Activated naive CD4-positive, alpha-beta T cell (primary cell): Measurements from ENCODE around the gene COL19A1.
"Not testable (repeated sequence)": the region's sequence is repeated elsewhere in the genome, so short reads cannot be mapped to it uniquely, and the experiment has no call there.

Source experiments
- DNase-seq, 4 experiments: peaks; one replicate each; lab custom pipeline; 2025; lab: John Stamatoyannopoulos, UW

COL19A1 gene

DNA sequence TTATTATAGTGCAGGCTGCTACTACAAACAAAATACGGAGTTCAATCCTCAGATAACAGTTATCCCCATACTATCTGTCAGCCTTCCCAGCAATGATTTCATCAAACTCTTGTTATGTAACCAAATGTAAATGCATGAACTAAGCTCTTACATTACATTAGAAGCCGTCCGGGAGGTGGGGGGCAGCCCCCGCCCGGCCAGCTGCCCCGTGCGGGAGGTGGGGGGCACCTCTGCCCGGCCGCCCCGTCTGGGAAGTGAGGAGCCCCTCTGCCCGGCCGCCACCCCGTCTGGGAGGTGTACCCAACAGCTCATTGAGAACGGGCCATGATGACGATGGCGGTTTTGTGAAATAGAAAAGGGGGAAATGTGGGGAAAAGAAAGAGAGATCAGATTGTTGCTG lies 99.6 kb downstream of the COL19A1 start:
- not testable (repeated sequence) for DNase-seq

DNA sequence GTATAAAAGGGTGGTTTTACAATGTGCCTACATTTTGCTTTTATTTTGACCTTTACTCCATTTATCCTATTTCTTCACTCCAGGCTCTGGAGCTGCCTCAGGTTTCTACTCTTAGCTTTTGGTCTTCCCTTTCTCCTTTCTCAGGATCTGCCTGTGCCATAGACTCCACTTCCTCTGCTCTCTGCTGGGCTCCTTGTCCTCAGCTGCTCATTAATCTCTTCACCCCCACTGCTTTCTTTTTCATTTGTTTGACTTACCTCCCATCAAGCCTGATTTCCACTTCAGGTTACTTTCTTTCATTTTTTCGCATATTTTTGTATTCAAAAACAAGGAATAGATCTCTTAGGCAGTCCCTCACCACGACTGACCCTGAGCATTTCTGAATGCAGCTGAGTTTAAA lies 106.8 kb downstream of the COL19A1 start:
- DNase-seq, result no peak

DNA sequence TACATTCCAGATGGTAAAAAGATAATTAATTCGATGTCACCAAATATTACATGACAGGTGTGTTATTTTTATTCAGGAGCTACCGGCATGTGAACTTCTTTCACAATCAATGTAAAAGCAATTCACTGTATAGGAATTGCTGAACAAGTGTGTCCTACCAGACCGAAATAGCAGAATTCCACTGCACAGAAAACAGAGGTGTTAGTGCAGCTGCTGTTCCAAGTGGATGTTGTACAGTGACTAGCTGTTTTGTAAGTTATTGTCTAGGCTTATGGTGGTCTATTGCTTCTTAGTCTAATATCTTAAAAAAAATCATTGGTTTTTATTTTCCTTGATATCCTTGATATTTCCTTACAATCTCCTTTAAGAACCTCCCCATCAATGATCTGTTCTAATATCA lies 107.4 kb downstream of the COL19A1 start:
- DNase-seq, result no peak

DNA sequence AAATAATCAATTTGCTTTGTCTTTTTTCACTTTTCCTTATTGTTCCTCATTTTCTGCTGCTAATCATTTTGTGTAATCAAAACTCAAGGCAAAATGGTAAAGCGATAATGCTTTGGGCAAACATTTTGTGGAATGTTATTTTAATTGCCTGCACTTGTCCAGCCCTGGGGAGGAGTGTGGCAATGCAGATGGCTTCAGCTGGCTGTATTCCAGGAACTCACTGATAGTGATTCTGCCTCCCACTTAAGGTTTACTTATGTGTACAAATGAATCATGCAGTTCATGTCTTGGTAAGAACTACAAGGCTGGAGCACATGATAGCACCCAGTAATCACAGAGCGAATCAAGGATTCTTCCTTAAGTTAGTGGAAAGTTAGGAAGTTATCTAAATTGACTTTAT lies 107.8 kb downstream of the COL19A1 start:
- DNase-seq, result no peak

DNA sequence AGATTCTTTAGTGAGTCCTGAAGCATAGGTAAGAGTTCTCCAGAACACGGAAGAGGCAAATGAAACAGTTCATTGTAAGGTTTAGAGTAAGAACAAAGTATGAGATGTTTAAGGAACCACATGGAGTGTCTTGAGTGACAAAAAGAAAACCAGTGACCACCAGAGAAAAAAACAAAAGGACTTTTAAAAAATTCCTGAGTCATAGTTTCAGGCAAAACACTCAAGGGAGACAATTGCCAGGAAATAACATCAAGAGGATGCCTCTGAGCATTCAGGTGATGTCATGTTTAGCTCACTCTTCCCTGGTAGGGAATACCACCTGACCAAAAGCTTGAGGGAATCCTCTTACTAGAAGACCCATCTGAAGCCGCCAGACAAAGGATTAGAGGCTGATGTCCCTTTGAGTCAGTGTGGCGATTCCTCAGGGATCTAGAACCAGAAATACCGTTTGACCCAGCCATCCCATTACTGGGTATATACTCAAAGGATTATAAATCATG lies 110.3 kb downstream of the COL19A1 start:
- no peak for DNase-seq

DNA sequence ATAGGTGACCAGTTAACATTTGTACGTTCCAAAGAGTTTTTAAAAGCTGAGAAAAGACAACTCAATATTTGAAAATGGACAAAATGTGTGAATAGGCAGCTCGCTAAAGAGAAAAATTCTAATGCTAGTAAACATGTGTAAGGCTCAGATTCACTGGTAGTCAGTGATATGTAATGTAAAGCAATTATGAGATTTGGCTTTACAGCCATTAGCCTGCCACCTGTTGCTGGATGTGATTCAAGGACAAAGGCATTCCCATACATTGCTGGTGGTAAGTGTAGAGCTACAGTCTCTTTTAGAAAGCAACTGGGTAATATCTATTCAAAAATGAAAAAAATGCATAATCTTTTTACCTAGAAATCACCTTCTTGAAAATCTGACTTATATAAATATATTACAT lies 114.3 kb downstream of the COL19A1 start:
- DNase-seq, result no peak

DNA sequence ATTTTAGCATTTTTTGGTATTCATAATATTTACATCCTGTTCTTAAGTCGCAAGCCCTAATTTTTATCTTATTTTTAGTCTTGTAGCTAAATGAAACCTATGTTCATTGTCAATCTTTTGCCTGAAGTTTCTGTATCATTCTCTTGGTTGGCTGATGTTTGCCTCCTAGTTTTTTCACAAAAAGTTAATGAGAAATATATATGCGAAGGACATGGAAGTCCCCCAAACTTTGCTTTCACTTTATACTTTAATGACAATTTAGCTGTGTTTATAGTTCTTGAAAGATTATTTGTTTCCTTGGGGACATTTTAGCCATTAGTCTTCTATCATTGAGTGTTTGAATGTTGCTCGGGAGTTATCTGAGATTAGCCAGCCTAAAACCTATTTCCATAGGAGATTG lies 118.2 kb downstream of the COL19A1 start:
- DNase-seq, result no peak

DNA sequence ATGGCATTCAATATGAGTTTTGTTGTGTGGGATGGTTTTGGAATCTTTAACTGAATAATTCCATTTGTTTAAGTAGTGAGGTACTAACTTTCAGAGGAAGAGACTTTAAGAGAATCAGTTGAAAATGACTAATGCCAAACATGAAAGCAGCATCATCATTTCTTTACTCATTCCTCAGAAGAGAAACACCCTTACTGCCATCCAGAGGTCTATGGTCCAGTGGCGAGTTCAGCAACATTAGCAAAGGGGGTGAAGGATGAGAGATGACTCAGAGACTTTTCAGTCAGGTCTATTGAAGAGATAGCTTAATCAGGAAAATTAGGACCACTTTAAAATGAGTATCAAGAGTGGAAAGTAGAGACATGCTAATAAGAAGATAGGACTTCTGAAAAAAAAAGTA lies 118.8 kb downstream of the COL19A1 start:
- DNase-seq, result no peak

DNA sequence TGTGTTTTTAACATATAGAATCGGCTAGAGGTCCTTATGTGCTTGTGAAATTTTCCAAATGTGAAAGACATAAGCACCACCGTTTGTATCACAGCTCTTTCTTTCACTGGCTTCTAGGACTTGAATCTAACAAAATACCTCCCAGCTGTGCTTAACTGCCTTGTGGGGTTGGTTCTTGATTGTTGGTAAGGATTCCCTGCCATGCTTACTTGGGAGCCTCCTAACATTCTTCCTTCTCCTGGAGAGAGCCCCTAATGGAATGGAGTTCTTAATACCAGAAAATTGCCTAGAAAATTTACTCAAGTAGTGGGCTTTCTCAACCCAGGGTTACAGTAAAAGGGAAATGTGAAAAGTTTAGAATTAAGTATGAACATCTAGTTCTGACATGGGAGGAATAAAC lies 121.2 kb downstream of the COL19A1 start:
- no peak for DNase-seq

DNA sequence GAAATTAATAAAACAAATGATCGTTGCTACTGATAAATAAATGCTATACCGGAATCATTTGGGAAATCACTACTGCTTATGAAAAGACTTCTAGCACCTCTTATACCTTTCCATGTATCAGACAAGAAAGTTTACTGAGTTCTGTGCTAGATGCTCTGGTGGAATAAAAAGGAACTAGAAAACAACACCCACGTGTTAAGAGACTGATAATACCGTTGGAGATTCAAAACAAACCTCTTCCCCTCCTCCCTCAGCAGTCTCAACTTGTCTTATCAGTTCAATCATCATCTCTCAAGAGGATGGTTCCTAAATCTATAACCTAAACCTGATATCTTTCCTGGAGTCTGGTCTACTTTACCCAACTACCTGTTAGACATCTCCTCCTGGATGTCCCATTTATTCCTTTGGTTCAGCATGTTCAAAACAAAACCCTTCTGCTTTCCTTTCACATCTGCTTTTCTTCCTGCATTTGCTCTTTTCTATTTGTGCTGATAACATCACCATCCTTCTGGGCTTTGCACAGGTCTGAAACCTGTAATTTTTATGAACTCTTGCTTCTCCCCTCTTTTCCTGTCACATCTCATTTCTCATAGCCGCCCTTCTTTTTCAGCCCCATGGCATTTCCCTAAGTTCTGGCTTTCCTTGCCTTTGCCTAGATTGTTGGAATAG lies 122.2 kb downstream of the COL19A1 start:
- DNase-seq, result no peak

DNA sequence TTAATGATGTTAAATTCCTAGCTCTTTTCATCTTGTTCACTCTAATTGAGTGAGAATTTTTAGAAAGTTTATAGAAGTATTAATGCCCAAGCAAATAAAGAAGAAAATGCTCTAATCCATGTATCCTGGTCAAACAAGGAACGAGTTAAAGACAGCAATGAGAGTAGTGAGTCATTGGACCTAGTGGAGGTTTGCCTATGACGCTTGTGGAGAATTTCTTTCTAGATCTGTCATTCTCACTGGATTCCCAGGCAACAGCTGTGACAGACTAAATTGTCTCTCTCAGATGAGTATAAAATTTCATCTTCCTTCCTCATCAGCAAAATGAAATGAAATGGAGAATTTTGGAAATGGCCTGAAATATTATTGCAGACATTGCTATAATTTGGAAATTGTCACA lies 127.9 kb downstream of the COL19A1 start:
- no peak for DNase-seq

DNA sequence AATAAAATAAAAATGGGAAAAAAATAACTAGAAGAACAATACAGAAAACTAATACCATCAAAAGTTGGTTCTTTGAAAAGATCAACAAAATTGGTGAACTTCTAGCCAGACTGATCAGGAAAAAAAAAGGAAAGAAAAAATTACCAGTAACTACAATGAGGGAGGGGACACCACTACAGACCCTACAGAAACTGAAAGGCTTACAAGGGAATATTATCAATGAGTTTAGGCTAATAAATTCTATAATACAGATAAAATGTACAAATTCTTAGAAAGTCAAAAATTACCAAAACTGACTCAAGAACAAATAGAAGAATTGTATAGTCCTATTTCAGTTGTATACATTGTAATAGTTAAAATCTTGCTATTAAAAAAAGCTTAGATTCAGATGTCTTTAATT lies 141.8 kb downstream of the COL19A1 start:
- no peak for DNase-seq

DNA sequence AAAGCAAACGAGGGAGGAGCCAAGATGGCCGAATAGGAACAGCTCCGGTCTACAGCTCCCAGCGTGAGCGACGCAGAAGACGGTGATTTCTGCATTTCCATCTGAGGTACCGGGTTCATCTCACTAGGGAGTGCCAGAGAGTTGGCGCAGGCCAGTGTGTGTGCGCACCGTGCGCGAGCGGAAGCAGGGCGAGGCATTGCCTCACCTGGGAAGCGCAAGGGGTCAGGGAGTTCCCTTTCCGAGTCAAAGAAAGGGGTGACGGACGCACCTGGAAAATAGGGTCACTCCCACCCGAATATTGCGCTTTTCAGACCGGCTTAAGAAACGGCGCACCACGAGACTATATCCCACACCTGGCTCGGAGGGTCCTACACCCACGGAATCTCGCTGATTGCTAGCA lies 144.0 kb downstream of the COL19A1 start:
- not testable (repeated sequence) for DNase-seq

DNA sequence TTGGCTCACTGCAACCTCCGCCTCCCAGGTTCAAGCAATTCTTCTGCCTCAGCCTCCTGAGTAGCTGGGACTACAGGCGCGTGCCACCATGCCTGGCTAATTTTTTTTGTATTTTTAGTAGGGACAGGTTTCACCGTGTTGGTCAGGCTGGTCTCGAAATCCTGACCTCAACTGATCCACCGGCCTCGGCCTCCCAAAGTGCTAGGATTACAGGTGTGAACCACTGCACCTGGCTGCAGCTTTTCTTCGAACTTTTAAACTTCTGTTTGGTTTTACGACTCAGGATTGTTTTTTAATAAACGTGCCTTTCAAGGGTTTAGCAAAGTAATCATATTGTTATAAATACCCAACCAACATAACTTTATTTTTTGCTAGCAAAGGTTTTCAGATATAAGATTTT lies 156.8 kb downstream of the COL19A1 start:
- DNase-seq, result not testable (repeated sequence)

DNA sequence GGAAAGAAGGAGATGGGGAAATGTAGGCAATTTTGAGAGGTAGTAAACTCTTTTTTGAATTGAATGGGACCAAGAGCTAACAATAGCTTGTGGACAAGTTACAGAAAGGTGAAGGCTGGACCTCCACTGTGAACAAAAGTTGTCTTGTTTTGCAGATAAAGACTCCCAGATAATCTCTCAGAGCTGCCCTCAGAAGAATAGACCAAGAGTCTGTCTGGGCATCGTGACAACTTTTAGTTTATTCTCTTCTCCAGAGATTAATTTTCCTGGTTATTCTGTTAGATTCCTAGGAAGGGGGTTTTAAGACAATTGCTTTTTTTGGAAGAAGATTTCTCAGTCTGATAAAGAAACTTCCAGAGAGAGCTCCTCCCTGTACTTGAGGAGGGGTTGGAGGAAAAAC lies 161.9 kb downstream of the COL19A1 start:
- DNase-seq, result no peak

DNA sequence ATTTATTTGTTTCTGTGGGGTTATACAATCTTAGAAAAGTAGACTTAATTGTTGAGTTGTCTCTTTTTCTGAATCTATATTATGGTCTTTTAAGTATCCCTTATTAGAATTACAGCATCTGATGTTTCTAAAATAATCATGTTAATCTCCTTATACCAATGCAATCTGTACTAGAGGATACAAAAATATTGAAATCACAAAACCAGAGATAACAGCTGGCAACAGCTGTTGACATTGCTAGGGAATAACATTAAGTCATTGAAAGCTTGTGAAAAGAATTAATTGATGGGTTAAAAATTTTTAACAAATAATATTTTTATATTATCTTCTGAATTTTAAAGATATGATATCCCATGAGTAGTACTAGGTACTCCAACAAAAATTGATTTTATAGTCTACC lies 162.6 kb downstream of the COL19A1 start:
- DNase-seq, result no peak

DNA sequence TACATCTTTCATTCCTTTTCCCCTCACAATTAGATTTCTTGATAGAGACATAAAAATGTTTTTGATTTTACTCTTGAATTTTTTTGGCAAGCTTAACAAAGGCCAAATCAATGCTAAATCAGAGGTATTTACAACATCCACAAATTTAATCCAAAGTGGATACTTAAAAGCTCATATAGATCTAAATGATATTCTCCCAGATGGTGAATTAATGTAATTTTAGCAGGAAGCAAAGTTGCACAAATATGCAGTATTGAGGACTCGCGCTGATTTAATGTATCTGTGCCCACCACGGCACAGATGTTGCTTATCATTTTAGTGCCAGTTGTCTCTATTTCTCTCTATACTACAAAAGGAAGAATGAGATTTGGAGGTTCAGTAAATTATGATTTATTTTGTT lies 167.4 kb downstream of the COL19A1 start:
- DNase-seq, result no peak

DNA sequence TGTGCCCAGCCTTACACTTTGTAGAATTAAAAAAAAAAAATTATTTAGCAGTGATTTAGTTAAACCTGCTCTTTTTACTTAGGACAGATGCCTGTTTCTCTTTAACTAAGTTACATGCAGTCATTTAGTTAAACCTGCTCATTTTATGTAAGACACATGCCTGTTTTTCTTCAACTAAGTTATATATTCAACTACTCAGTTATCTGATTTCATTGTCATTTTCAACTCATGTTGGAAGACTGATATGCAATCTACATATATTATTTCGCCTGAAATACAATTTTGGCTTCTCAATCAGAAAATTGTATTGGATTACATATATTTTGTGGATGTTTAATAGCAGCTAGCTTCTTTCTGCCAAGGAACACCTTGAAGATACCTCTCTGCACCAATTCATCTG lies 171.1 kb downstream of the COL19A1 start:
- no peak for DNase-seq

DNA sequence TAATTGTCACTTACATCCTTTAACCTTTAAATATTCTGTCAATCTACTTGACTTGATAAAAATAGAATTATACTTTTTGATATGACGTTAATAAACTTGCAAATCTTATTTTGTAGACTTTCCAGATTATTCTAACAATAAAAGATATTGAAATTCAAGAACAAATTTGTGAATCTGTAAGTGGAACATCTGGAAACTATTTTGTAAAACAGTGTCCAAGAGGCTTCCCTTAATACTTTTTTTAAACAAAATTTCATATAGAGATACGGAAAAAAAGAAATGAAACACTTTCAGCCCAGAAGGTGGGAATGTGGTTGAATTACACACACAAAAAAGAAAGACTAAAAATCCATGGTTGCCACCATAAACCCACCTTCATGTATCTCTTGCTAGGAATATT lies 174.4 kb downstream of the COL19A1 start:
- no peak for DNase-seq

DNA sequence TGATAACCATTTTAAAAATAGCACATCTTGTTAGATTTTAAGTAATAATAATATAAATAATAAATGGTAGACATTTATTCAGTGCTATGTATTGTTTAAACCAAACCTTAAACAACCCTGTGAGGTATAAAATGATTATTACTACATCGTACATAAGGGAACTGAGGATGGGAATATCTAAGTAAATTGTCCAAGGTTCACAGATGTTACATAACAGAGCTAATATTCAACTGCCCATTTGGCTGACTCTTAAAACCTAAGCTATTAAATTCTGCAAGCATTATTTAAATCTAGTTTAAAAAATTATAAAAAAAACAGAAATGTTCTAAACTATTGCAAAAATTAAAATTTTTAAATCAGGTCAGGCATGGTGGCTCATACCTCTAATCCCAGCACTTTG lies 175.1 kb downstream of the COL19A1 start:
- no peak for DNase-seq

DNA sequence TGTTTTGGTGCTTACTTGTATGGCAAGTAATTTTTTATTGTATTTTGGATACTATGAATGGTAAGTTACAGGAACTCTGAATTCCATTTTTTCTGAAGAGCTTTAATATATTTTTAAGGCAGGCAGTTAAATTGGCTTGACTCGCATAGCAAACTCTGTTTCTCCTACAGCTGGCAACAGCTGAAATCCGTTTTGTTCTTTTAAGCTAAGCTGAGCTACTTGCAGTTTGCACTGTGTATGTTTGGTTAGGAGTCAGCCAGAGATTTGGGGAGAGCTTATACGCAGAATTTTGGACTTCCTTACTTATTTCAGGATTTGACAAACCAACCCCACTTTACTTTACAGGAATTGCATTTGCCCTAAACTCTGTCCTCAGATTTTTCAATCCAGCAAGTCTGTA lies 179.1 kb downstream of the COL19A1 start:
- DNase-seq, result no peak

DNA sequence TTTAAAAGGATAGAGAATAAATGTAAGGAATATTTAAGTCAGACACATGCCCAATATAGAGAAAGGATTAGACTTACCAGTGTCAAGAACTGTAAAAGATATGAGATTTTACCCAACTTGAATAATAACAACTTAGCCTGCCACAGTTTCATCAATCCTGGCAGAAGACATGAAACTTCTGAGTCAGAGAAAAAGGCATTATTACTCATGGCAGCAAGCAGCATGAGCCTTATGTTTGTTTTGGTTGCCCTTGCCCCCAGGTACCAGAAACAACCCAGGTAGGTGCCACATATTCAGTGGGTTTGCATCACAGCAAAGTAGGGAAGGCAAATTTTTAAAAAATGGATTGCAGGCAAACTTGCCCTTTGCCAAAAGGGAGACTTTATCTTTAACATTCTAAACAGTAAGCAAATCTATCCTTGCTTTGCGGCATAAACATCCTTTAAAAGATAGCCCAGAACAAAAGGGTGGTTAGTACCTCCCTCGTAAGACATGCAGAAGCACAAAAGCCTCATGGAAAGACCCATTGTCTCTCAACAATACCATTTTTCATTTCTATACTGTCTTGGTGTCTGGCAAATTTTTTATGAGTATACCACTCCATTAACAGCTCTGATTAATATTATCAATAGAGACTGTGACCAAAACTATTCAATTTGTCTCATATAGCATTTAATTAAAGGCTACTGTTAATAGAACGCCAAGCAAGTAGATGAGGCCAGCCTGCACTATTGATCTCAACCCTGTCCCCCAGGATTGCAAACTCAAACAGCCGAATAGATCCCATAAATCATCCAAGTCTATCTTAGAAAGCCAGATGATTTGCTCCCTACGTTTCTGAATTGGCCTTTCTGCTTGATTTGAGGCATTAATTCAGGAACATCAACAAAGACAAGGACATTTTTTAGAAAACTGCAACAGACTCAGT lies 185.1 kb downstream of the COL19A1 start:
- DNase-seq, result no peak

DNA sequence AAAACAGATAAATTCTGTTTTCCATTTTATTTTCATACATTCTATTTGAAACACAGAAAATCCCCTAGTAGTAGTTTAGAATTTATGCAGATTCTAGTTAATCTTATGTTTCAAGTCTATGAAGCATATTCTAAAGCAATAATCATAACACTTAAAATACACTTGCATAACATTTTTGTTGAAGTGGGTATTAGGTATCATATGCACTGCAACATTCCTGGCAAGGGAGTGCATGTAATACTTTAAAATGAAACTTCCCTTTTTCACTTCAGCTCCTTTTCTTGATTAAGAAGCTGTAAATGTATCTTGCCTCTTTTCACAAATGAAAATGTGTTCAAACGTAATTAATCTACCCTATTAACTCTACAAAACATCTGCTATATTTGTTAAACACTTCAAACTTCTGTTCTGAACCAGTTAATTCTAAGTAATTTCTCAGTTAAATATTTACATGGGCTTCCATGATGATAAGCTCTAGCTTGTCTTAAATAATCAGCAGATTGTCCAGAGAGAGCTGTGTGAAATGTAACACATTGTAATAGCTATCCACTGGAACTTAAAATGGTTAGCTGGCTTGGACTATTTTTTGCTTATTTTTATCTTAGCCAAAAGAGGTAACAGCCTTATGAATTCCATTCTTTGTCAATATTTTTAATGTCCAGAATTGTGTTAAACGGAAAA lies 192.8 kb downstream of the COL19A1 start:
- DNase-seq, result no peak
